GM19372 (cell line): Measurements from ENCODE around the gene LYPD6B.

Source experiments
- ATAC-seq: cut with Tn5 transposase; IDR thresholded peaks from one replicate; pipeline ENCODE4 v1.9.1; 2021; ENCODE audit warnings: mild to moderate bottlenecking, low read depth, moderate library complexity; ENCODE audit not compliant: unreplicated experiment

Gene LYPD6B

DNA sequence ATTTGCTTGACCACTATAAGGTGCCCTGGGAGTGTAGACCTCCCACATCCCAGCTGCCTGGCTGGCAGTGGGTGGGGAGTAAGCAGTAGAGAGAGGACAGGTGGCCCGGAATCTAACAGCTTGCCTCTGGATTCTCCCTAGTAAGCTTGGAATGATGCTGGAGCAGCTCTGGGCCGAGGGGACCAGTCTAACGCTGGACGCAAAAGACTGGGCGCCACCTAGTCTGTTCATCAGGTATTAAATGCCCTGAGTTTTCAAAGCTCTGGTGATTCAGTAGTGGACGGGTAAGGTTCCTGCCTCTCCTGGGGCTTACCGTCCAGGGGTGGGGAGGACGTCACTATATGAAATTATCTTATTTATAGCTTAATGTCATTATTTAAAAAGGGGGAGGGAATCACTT is 648 bp upstream of the LYPD6B start:
- no peak for ATAC-seq

DNA sequence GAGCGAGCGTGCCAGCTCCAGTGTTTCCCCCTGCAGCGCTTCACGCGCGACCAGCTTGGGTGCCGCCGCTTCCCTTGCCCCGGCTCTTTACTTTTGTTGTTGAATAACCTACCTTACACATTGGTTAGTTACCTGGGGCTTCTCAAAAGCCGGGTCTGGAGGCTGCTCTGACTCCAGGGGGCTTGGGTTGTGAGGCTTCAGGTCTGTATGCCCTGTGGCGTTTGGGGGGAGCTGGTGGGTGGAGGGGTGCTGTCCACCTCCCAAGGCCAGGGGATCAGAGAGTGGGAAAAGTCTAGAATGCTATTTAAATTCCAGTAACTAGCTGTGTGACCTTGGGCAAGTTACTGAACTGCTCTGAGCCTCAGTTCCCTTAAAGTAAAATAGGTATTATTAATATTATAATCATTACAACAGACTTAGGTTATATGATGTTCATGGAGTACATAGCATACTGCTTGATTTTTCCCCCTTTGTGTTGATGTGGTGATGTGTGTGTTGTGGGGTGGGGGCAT is 770 bp downstream of the LYPD6B start:
- ATAC-seq: no peak

DNA sequence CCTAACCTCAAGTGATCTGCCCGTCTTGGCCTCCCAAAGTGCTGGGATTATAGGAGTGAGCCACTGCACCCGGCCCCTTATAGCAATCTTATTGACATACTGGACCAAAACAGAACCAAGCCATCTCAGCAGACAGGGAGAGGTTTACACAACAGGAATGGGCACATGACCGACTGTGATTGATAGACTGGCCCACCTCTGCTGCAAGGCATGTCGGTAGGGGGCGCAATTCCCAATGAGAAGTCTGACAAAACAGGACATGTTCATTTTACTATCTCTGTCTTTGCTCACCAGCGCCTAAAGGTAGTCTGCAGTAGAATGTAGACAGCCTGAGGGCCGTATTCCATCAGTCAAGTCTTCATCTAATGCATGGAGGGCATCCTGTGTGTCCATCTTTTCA is 2.0 kb downstream of the LYPD6B start:
- no peak for ATAC-seq

DNA sequence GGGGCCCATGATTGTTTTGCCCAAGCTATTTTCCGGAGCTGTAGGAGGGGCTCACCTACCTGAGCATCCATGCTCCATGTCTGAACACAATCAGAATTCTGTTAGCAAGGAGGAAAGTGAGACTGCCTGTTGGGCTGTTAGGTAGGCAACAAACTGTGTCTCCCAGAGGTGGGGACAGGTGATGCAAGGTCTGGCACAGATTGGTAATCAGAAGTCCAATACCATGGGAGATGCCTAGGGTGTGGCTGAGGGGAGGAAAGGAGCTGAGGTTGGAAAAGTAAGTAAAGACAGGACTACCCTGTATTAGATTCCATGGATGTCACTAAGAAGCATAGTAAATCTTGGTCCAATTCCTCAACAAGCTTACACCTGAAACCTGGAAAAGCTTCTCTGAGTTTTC is 3.0 kb downstream of the LYPD6B start:
- ATAC-seq: no peak

DNA sequence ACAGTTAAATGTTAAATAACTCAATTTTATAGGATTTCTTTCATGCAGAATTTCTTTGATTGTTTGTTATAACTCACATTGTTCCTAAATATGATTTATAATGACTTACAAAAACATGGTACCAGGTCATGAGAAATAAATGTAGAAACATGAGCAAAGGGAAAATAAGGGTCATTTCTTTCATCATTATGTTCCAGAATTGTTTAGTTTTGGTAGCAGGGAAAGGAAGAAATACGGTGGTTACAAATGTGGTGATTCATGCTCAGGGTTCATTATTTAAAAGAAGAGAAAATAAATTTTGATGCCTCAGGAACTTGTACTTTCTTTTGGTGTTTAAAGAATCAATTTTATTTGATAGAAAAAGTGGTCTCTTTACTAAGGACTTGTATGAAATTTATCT is 4.4 kb downstream of the LYPD6B start:
- ATAC-seq: no peak

DNA sequence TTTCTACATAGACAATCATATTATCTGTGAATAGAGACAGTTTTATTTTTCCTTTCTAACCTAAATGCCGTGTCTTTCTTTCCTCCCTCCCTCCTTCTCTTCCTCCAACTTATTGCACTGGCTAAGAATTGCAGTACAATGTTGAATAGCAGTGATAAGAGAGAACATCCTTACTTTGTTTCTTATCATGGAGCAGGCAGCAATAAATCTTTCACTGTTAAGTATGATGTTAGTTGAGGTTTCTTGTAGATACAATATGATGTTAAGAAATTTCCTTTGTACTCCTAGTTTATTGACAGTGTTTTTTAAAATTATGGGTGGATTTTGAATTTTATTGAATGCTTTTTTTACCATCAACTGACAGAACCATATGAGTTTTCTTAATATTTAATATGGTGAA is 6.0 kb downstream of the LYPD6B start:
- no peak for ATAC-seq

DNA sequence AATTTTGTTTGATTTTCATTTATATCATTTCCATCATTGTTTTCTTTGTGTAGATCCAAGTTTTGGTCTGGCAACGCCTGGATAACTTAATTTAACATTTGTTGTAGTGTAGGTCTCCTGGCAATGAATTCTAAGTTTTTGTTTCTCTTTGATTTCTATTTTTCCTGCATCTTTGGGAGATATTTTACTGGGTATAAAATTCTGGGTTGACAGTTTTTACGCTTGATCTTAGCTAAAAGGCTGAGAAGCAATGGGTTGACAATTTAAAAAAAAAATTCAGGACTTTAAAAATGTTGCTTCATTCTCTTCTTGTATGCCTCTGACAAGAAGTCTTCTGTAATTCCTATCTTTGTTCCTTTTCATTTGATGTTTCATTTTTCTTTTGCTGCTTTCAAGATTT is 8.6 kb downstream of the LYPD6B start:
- ATAC-seq: no peak

DNA sequence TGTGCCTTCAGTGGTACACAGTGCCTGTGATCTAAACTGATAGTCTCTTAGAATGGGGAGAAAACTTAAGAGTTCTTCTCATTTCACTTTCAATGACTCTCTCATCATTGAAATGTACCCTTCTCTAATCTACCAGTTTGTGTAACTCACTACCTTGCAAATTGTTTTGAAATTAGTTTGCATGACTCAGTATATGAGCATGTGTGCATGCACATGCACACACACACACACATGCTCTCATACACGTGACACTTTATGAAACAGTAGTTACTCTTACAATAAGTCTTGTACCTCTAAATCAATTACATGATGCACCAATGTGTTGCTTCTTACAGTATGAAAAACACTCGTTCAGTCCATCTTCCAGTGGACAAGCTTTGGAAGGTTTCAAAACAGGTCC is 10.6 kb downstream of the LYPD6B start:
- no peak for ATAC-seq

DNA sequence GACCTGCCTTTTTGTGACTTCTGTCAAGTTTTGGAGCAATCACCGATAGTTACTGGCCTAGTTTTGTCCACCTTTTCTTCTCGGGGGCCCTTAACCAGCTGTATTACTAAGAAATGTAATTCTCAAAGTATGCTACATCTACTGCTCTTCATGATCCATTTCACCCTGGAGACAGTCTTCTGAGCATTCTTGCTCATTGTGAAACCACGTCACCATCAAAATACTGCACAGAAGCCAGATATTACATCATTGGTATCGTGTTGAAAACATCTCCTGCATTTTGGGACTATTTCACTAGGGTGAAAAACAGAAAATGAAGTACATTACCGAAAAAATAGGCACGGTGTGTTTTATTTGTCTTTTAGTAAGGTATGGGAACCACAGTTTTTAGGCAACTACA is 11.7 kb downstream of the LYPD6B start:
- peak; percentile 57 for ATAC-seq

DNA sequence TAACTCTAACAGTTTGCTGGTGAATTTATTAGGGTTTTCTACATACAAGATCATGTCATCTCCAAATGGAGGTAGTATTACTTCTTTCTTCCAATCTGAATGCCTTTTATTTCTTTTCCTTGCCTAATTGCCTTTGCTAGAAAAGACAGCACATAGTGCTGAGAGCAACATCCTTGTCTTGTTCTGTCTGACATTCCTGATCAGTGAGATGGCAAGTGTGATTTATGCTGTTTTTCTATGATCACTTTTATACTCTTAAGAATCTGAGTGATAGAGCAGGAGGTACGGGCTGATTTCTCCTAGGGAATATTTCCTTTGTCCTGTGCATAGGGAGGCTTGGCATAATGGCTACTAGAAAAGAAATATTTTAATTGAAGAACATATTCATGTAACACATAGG is 17.3 kb downstream of the LYPD6B start:
- no peak for ATAC-seq

DNA sequence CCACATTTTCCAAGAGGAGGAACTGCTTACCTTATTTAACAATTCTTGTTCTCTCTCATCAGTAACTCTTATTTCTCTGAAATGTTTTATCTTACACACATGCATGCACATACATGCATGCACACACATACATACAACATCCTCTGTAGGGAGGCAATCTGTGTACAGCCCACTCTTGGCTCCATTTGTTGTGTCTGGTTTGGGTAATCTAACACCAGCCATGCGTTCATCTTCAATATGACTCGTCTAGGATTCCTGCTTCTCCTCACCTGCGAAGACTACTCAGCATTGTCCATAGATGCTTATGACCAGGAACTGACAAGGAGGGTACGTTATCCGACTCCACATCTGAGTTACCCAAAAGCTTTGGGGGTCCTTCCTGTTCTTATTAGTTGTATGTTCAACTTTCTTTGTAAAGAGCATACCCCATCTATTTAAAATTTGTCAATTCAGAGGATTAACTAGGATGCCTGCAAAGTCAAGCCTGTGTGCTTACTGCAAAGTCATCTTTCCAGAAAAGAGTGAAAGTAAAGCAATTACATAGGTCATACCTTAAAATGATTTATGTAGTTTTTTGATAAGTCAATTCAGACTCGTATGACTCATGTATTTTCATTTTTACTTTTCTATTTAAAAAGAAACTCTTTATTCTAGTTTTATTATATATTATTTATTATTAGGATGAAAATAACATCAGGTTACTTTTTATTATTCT is 18.2 kb downstream of the LYPD6B start:
- no peak for ATAC-seq

DNA sequence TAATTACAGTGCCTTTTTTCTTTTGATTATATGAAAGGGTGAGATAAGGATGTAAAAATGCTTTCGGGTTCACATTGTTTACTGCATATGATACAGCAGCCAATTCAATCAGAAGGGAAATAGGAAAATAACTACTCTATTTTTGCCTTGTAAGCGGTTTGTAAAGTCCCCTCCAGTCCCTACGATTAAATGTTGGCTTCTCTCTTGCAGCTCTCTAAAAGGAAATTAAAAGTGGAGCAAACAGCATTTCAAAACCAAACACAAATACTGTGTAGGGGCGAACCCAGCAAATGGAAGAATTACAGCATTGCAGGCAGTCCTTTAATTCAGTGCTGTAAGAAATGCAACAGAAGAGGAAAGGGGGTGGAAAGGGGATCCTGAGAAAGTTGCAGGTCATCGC is 18.9 kb downstream of the LYPD6B start:
- no peak for ATAC-seq

DNA sequence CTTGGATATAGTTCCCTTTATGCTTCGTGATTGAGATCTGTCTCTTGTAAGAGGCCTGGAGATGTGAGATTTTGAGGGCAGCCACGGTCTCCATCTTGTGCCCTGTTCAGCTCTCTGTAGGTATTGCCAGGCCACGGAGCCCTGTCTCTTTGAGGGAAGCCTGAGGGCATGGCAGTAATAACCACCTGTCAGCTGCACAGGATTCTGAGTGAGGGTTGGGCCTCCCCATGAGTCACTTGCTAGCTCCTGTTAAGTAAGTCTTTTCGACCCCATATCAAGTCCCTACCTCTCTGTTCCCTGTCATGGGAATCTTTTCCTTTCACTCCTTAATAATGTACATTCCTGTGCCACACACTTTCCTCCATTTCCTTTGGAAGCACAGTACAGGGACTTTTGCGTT is 20.4 kb downstream of the LYPD6B start:
- no peak for ATAC-seq

DNA sequence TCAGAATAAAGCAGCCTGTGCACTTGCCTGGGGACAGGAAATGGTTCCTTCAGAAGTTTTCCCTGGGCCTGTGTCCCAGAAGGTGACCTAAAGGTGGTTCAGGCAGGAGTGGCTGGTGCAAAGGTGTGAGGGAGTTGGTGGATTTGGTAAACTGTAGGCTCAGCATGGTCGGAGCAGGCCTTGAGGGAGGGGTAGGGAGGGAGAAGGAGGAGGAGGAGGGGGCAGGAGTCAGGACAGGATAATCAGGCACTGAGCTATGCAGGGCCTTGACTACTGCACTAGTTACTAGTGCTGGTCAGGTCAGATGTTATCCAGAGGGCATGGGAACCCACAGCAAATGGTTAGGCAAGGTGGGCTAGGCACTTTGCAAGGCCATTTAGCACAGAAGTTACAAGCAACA is 21.3 kb downstream of the LYPD6B start:
- no peak for ATAC-seq

DNA sequence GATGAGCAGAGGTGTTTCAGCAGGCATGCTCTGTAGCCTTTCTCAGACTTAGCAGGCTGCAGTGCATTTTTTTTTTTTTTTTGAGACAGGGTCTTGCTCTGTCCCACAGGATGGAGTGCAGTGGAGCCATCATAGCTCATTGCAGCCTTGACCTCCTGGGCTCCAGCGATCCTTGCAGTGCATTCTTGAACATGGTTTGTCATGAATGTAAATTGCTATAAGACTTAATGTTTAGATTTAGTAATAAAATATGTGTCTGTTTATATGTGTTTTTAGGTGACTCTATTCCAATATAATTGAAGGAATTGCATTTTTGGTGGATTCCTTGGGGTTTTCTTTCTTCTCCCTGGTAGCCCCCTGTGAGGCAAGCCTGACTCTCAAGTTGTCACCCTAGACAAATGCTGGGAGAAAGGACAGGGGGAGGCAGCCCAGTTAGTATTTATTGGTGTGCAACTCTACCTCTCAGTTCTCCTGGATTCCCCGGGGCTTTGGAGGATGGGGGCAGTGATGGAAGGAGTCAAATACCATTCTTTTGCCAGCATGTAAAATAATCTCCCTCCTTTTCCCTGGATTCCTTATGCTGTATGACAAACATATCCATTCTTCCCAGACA is 22.7 kb downstream of the LYPD6B start:
- no peak for ATAC-seq

DNA sequence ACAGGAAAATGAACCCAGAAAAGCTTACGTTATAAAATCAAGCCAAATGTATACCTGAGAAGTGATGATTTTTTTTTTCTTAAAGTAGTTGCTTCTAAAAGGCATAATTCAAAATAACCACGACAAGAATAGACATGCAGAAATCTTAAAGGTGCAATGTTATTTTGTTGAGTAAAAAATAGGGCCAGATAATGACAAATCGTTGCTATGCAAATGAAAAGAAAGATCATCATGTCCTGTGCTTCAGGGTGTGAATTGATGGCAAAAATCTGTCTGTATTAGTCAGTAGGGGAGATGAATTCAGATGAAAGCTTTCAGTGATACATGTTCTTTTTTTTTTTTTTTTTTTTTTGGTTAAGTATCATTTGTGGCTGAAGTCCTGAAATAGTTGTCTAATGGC is 24.0 kb downstream of the LYPD6B start:
- no peak for ATAC-seq

DNA sequence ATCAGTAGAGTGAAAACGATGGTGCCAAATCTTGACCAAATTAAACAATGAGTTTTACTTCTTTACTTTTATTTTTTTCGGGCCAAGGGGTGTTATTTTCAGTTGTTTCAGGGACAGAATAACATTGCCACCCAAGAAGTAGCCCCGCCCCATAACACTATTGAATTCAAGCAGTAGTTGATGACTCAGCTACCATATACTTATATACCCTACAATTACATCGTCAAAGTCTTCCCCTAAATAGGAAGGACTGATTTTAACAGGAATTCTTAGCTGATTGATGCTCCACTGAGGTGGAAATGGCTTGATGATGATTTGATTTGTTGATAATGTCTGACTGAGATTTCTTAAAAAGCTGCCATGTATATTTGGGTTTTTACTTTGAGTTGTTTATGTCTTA is 24.7 kb downstream of the LYPD6B start:
- no peak for ATAC-seq

DNA sequence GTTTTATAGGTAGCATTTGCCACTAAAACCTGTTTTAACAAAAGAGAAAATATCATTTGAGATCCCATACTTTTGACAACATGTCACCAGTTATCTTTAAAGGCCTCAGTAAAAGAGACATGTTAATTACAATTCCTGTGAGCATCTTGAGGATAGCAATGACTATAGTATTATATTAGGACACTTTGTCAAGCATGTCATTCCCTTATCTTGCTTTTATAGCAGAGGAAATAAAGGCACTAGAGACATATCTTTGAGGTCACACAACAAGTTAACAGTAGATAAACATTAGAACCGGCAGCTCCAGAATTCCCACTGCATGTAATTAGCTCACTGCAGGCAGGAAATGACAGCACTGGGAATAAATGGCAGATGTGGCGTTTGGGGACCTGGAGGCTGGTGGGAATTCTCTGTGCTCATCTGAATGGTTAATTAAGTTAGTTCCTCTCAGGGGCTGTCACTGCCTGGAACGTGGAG is 25.9 kb downstream of the LYPD6B start:
- no peak for ATAC-seq

DNA sequence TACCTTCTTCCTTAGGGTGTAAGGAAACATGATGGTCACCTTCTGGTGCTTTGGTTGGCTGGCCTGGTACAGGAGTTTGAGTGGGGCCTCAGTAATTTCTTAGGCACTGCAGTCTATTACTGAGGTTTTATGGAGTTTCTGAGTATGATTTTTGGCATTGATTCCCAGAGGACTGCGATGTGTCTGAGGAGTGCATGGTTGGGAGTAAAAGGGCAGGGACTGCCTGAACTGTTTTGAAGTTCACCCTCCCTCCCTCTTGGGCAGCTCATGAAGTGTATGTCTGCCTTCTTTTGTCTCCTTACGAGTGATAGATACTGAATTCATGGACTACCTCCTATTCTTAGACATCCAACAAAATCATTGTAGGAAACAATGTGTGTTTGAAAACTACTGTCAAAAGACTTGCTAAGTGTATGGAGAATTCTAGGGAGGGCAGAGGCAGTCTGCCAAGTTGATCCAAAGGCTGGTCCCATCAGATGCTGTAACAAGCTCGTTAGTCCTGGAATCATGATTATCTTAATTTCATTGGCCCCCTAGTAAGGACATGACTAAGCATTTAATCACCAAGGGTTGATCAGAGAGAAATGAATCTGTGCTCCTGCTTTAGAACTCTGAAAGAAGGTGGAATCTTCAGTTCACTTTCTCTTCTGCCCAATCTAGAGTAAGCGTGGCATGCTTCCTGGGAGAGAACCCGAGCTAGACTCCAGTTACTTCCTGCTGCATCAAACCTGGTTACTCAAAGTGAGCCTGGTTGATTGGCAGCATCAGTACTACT is 26.5 kb downstream of the LYPD6B start:
- no peak for ATAC-seq

DNA sequence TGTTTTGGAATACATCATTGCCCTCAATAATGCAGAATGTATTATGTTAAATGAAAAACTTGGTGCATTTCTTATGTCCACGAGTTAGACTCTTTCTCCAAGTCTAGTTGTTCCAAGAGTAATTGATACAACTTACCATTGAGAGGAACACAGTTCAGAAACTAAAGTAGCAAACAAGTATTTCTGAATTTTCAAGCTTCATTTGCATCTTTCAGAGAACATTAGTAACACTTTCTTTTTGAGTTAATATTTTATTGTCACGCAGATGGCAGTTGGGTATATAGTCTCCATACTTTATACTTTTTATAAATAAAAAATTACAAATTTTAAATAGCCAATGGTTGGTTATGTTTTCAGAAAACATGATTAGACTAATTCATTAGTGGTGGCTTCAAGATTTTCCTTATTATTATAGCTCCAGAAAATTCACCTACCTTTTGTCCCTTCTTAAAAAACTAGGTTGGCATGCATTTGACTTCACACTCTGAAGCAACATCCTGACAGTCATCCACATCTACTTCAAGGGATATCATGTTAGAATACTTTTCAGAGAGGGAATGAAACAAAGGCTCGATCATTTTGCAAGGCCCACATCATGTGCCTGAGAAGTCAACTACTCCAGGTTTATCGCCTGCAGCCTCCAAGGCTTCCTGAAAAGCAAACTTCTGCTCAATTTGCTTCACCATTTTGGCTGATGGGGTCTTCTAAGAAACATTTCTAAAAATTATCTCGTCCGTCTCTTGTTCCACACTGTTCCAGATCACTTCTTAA is 29.9 kb downstream of the LYPD6B start:
- no peak for ATAC-seq
